Stimulated activated CD4-positive, alpha-beta T cell treated with anti-CD3 and anti-CD28 coated beads, Interleukin-4, amount 100 ng/mL, for 24 hours (primary cell): ENCODE data around the gene MTUS2.

Source experiments
- DNase-seq: peaks from one replicate; pipeline ENCODE4 v3.0.0-alpha.2; 2020

MTUS2 gene

DNA sequence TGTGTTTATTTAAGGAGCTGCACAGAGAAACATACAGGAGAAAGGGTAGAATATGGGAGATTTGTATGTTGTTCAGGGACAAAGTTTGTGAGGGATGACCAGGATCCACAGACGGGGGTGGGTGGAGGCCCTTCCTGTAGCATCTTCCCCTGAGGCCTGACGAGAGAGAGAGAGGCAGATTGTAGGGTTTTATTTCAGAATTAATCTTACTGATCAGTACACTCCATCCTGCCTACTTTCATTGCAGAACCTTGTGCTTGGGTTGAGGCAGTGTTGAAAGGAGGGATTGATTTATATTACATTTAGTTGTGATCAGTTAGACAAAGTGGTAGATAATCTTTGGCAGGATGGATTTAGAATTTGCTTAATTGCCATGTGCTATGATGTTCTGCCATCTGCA lies 39.6 kb downstream of the MTUS2 start:
- DNase-seq, result no peak

- DNase-seq, result no peak
Observed at GRCh38 chr13:28864544-28864943, 44.4 kb downstream of the MTUS2 start.

DNA sequence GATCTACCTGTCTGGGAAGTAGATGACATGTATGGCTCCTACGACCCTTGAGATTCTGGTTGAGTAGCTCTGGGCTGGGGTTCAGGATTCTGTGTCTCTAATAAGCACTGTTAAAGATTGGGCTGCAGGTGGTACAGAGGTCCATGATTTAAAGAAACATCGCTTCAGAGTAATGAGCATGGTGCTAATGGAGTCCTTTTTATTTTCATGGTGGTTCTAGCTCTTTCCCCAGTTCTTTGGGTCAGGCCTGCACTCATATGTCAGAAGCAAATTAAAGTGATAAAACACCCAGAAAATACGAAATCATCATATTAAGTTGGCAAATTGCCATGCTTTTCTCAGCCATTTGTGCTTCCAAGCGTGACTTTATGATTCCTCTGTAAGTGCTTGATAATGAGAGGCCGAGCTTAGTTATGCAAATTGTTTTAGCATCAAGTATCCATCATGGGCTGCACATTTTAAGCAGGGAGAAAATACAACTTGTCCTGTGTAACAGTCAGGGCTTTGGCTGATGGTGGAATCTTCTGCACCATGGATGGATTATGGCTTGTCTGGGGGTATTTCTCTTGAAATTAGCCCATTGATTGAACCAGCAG lies 45.1 kb downstream of the MTUS2 start:
- no peak for DNase-seq

DNA sequence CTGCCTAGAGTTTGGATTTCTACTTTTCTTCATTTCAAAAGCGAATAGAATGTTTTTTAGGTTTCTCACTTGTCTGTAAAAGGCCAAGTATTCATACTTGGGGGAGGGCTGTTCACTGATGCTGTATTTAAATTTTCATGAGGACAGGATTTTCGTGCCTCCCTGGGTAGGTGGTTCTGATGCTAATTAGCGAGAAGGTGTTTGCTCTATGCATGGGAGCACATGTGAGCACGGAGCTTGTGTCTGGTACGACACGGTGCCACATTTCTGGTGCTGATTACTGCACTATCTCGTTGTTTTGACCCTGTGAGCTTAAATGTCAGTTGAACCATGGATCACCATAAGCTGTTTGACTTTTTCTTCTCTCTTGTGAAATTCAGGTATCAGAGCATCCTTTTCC lies 45.8 kb downstream of the MTUS2 start:
- no peak for DNase-seq

DNA sequence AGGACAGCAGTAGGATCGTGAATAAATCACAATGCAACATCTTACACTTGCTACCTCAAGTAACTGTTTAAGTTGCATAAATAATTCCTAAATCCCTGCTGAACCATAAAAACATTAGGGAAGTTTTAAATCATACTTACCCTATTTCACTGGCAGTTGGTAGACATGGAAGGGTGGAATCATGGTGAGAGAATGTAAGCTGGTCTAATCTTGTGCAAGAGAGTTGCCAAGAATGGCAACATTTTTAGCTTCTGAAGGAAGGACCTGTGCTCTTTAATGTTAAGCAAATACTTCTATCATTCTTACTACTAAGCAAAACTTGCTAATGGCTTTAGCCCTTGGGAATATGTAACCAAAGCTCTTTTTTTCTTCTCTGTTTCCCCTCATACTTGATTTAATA lies 46.8 kb downstream of the MTUS2 start:
- DNase-seq, result no peak

DNA sequence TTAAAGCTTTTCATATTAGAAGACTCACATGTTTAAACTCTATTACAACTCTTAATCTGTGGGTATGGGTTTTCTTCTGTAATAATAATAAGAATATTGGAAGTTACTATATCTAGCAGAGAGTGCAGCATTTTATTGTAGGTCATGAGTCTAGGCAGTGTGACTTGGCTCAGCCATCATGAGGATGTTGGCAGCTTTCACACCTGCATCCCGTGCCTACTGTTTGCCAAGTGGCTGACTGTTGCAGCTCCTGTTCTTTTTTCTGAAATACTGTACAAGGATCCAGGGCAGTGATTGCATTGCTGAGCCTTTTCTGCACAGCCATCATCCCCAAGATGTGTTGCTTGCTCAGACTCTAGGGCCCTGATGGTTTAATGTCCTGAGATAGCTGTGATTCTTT lies 47.4 kb downstream of the MTUS2 start:
- DNase-seq, result no peak

- no peak for DNase-seq
Observed at GRCh38 chr13:28872427-28873176, 52.5 kb downstream of the MTUS2 start.

DNA sequence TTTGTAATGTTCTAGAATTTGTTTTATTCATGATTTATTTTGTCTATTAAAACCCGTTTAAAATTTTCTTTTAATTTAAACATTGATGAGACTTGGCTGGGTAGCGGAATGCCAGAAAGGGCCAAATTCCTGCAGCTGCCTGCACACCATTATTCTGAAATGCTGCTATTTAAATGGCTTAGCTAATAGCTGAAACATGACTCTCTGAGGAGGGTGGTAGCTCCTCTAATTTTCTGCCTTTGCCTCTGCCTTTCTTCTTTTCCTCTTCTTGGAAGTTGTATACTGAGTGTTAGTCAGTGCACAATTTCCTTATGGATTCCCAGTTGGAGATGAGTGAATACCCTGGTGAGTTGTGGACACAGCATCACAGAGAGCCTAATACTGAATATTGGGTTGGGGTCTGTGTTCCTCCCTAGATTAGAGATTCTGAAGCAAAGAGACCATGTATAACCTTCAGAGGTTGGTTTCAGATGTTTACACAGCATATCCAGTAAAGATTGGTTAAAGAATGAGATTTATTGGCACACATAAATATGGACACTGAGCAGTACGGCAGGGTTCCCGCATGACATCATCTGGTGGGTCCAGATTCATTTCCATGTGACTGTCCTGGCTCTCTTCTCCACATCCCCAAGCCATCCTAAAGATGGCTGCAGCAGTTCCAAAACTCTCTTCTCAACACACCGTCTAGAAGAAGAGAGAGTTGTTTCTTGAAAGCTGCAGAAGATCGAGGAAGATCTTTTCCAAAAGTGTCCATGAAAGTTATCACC lies 55.9 kb downstream of the MTUS2 start:
- no peak for DNase-seq

GRCh38 chr13:28877408-28877807 lies 57.3 kb downstream of the MTUS2 start:
- DNase-seq, result no peak

DNA sequence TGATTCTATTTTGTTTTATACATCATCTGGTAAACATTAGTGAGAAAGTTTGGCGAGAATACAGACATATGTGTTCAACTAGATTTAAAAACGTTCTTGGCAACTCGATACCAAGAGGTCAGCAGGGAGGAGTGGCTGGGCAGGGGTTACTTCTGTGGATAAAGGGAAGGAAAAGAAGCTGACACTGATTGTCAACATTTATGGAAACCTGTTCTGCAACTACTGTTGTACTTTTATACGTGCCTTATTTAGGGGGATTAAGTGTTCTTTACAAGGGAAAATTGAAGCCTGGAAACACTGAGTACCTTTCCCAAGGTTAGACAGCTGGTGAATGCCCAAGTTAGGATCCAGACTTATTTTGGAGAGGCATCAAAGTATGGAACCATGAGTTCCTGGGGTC lies 65.0 kb downstream of the MTUS2 start:
- DNase-seq, result no peak

GRCh38 chr13:28889086-28889732 lies 69.1 kb downstream of the MTUS2 start:
- DNase-seq, result no peak

- no peak for DNase-seq
Observed at GRCh38 chr13:28890712-28891111, 70.6 kb downstream of the MTUS2 start.

DNA sequence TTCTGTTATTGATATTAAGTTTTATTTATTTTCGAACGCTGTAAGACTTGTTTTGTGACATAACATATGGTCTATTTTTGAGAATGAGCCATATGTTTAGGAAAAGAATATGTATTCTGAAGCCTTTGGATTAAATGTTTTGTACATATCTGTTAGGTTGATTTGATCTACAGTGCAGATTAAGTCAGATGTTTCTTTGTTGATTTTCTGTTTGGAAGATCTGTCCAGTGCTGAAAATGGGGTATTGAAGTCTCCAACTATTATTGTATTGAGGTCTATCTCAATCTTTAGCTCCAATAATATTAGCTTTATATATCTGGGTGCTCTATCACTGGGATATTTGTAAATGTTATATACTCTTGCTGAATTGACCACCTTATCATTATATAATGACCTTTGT lies 97.9 kb downstream of the MTUS2 start:
- no peak for DNase-seq

DNA sequence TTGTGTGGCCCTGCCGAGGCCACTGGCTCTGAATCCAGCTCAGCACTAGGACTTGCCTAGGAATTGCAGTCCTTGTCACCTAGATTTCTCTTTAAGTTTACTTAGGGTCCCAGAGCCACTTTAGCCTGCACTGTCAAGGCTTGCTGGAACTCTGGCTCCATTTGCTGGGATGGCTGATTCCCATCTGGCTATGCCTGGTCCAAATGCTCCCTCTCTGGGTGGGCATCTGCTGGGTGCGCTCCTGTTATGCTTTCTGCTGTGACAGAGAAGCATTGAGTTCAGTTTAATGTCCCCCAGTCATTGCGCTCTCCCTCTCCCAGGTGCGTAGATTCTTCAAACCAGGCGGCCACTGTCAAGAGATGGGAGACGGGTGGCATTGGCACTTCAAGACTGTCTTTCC lies 102.2 kb downstream of the MTUS2 start:
- no peak for DNase-seq

DNA sequence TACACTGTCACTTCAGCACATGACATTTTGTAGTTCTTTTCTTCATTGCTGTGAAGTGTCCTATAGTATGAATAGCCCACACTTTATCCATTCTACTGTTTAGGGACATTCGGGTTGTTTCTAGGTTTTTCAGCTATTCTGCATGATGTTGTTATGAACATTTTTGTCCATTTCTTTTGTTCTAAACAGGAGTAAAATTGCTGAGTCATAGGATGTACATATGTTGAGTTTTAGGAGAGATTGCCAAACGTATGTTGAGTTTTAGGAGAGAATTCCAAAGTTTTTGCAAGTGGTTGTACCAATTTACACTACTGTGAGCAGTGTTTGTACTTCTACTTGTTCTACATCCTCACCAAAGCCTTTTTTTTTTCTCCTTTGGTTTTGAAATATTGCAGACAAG lies 115.0 kb downstream of the MTUS2 start:
- DNase-seq, result no peak

DNA sequence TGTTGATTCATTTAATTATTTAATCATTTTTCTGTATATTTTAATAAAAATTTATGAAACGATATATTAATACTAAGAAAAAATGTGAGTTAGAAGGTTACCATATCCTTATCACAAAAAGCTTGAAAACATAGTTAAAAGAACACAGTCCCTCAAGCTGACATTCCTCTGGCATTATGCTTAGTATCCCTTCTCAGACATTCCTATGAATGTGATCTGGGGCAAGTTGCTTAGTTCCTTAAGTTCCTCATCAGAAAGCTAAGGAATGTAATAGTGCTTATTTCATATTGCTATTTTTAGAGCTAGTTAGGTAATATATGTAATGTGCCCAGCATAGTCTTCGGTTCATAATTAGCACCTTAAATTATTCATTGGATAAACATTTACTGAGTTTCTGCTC lies 122.8 kb downstream of the MTUS2 start:
- DNase-seq, result no peak

- DNase-seq, result no peak
Observed at GRCh38 chr13:28953714-28954418, 133.7 kb downstream of the MTUS2 start.

DNA sequence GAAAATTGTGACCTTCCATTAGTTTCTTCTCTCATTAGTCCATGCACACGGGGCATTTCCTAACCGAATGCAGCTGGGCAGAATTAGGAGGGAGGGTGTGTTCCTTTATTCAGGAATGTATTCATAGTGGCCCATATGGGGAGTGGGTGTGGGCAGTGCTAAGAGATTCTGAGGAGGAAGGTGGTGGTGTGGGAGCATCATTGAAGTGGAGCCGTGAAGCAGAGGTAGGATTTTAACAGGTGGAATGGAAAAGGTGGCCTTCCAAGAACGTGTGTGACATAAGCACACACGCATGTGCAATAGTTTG lies 134.2 kb downstream of the MTUS2 start:
- no peak for DNase-seq

DNA sequence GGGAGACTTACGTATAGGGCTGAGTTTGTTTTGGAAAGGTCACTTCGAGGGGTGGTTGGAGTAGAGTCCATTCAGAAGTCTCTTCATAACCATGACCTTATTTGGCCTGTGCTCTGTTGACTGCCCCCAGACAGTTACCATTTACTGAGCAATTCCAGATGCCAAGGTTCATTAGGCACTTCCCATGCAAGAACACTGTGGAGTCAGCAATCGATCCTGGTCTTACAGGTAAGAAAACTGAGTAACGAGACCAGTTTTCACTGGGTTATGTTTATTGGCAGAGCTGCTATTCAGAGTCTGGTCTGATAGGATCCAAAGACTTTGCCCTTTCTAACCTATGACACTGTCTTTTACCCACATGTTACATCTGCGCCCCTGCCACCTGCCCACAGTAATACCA lies 134.7 kb downstream of the MTUS2 start:
- DNase-seq, result no peak

GRCh38 chr13:28955264-28955966 lies 135.3 kb downstream of the MTUS2 start:
- no peak for DNase-seq

DNA sequence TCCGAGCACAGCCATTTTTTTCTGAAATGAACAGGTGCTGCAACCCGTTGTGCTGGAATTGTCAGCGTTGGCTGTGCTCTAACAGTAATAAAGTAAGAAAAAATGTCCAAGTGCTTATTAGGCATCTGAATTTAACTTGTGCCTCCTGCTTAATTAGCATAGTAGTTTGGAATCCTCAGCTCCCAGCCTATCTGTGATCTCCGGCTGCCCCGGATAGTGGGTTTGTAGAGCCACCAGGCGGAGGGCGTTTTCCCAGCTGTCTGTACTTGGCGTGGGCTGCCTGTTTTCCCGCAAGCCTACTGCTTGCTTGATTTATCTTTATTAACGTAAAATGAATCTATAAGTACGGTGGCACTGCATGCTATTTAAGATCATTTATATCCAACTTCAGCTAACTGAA lies 137.9 kb downstream of the MTUS2 start:
- DNase-seq, result no peak

GRCh38 chr13:28958441-28958840 lies 138.3 kb downstream of the MTUS2 start:
- no peak for DNase-seq

GRCh38 chr13:28964052-28964451 lies 143.9 kb downstream of the MTUS2 start:
- no peak for DNase-seq
